ENCODE results near the gene FLYWCH1. TPM values are rescaled to one million over a fixed set of nuclear protein-coding genes. Genes with fewer than 3 reads are reported as not detected.

The FLYWCH1 gene
- total and polyA plus RNA-seq, 9 of the 15 experiments (the other 6 are each of a cell fraction or from before 2014, with no cell fraction given) = 0.18 to 33.6 (median 11.3) TPM

DNA sequence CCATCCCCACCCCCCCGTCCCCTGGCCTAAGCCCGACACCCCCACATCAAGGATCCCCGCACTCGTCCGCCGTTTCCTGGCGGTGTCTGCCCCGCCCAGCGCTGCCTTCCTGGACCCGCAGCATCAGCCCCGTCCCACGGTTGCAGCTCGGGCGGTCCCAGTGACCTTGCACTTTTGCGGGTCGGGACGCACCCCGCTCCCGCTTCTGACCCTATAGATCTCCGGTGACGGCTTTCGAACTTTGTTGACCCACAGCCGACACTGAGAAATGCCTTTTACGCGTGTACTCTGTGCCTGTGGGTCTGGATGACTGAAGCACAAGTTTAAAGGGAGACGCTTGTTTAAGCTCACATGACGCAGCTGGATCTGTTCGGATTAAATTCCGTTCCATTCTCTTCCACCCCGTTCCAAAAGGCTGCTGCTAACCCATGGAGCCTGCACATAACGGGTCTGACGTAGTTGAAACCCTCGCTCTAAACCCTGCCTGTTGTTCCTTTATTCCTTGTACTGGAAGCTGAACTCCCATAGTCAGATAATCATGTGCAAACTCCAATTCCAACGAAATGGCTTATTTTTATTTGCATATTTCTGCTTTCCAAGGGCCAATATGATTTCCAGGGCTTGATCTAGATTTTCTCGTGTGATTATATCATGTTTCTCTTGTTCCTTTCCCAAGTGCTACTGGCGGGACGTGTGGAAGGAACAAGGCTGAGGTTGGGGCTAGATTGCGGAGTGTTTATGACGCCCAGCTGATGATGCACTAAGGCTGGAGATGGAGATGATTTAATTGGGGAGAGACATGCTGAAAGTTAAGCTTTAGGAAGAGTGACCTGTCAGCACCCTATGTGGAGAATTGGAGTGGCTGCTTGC lies 834 bp downstream of the FLYWCH1 start (continued):
- TF ChIP-seq, protein P1, sequence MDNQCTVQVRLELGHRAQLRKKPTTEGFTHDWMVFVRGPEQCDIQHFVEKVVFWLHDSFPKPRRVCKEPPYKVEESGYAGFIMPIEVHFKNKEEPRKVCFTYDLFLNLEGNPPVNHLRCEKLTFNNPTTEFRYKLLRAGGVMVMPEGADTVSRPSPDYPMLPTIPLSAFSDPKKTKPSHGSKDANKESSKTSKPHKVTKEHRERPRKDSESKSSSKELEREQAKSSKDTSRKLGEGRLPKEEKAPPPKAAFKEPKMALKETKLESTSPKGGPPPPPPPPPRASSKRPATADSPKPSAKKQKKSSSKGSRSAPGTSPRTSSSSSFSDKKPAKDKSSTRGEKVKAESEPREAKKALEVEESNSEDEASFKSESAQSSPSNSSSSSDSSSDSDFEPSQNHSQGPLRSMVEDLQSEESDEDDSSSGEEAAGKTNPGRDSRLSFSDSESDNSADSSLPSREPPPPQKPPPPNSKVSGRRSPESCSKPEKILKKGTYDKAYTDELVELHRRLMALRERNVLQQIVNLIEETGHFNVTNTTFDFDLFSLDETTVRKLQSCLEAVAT (IDR thresholded peaks at IDR 0.05) = no peak
- no peak for TF ChIP-seq STAG1 (CRISPR knock-in tag; IDR thresholded peaks at IDR 0.05; ENCODE audit: borderline replicate concordance)
- TF ChIP-seq ZNF165 (CRISPR knock-in tag; IDR thresholded peaks at IDR 0.05; ENCODE audit: borderline replicate concordance) = no peak
- no peak for TF ChIP-seq RFX5 (IDR thresholded peaks at IDR 0.05; ENCODE audit: low read depth, low read length)
- TF ChIP-seq CREBBP (IDR thresholded peaks at IDR 0.05; ENCODE audit: low read depth, low read length) = no peak
- TF ChIP-seq ZNF174 (CRISPR knock-in tag; IDR thresholded peaks at IDR 0.05) = no peak
- no peak for TF ChIP-seq TRIM28 (IDR thresholded peaks at IDR 0.05)
- TF ChIP-seq ZBTB1 (CRISPR knock-in tag; IDR thresholded peaks at IDR 0.05; ENCODE audit: borderline replicate concordance, low read depth) = no peak
- no peak for TF ChIP-seq ZNF311 (CRISPR knock-in tag; IDR thresholded peaks at IDR 0.05)
- TF ChIP-seq, protein P2, sequence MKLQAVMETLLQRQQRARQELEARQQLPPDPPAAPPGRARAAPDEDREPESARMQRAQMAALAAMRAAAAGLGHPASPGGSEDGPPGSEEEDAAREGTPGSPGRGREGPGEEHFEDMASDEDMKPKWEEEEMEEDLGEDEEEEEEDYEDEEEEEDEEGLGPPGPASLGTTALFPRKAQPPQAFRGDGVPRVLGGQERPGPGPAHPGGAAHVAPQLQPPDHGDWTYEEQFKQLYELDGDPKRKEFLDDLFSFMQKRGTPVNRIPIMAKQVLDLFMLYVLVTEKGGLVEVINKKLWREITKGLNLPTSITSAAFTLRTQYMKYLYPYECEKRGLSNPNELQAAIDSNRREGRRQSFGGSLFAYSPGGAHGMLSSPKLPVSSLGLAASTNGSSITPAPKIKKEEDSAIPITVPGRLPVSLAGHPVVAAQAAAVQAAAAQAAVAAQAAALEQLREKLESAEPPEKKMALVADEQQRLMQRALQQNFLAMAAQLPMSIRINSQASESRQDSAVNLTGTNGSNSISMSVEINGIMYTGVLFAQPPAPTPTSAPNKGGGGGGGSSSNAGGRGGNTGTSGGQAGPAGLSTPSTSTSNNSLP (IDR thresholded peaks at IDR 0.05; ENCODE audit: borderline replicate concordance, low read depth, low read length) = no peak
- TF ChIP-seq, protein P3, sequence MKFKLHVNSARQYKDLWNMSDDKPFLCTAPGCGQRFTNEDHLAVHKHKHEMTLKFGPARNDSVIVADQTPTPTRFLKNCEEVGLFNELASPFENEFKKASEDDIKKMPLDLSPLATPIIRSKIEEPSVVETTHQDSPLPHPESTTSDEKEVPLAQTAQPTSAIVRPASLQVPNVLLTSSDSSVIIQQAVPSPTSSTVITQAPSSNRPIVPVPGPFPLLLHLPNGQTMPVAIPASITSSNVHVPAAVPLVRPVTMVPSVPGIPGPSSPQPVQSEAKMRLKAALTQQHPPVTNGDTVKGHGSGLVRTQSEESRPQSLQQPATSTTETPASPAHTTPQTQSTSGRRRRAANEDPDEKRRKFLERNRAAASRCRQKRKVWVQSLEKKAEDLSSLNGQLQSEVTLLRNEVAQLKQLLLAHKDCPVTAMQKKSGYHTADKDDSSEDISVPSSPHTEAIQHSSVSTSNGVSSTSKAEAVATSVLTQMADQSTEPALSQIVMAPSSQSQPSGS (CRISPR knock-in tag; IDR thresholded peaks at IDR 0.05) = no peak
- no peak for TF ChIP-seq JUND (IDR thresholded peaks at IDR 0.05; ENCODE audit: borderline replicate concordance, low read depth, low read length)
- TF ChIP-seq JUND (tag; IDR thresholded peaks at IDR 0.05; ENCODE audit: borderline replicate concordance, low read depth, low read length) = no peak
- no peak for TF ChIP-seq NCOA6 (IDR thresholded peaks at IDR 0.05)
- TF ChIP-seq ARHGAP35 (IDR thresholded peaks at IDR 0.05; ENCODE audit: partially characterized antibody) = peak; percentile 2
- TF ChIP-seq, protein P4, sequence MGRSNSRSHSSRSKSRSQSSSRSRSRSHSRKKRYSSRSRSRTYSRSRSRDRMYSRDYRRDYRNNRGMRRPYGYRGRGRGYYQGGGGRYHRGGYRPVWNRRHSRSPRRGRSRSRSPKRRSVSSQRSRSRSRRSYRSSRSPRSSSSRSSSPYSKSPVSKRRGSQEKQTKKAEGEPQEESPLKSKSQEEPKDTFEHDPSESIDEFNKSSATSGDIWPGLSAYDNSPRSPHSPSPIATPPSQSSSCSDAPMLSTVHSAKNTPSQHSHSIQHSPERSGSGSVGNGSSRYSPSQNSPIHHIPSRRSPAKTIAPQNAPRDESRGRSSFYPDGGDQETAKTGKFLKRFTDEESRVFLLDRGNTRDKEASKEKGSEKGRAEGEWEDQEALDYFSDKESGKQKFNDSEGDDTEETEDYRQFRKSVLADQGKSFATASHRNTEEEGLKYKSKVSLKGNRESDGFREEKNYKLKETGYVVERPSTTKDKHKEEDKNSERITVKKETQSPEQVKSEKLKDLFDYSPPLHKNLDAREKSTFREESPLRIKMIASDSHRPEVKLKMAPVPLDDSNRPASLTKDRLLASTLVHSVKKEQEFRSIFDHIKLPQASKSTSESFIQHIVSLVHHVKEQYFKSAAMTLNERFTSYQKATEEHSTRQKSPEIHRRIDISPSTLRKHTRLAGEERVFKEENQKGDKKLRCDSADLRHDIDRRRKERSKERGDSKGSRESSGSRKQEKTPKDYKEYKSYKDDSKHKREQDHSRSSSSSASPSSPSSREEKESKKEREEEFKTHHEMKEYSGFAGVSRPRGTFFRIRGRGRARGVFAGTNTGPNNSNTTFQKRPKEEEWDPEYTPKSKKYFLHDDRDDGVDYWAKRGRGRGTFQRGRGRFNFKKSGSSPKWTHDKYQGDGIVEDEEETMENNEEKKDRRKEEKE (IDR thresholded peaks at IDR 0.05; ENCODE audit: borderline replicate concordance in 1 of 2, control insufficient read depth in 1 of 2, low read depth in 2 of 2, low read length in 1 of 2) = no peak
- TF ChIP-seq, protein P5, sequence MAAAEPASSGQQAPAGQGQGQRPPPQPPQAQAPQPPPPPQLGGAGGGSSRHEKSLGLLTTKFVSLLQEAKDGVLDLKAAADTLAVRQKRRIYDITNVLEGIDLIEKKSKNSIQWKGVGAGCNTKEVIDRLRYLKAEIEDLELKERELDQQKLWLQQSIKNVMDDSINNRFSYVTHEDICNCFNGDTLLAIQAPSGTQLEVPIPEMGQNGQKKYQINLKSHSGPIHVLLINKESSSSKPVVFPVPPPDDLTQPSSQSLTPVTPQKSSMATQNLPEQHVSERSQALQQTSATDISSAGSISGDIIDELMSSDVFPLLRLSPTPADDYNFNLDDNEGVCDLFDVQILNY (CRISPR knock-in tag; IDR thresholded peaks at IDR 0.05) = no peak
- no peak; the same call in 1 of the 2 replicates for TF ChIP-seq SP1 (CRISPR knock-in tag; IDR thresholded peaks at IDR 0.05)
- no peak for TF ChIP-seq TBL1XR1 (IDR thresholded peaks at IDR 0.05; ENCODE audit: low read length in 2 of 2)

Measured in K562 (cell line).